ENCODE data around the gene BHLHE40. TPM values are rescaled to one million over a fixed set of nuclear protein-coding genes. Genes with fewer than 3 reads are reported as not detected.

The BHLHE40 gene
- total and polyA plus RNA-seq, 10 of the 15 experiments (the other 5 are each of a cell fraction or from before 2014, with no cell fraction given), result 25.2 to 106 (median 51.4) TPM

GRCh38 chr3:5006755-5007202 is 27.5 kb downstream of the BHLHE40 start (continued):
- TF ChIP-seq, protein P1, sequence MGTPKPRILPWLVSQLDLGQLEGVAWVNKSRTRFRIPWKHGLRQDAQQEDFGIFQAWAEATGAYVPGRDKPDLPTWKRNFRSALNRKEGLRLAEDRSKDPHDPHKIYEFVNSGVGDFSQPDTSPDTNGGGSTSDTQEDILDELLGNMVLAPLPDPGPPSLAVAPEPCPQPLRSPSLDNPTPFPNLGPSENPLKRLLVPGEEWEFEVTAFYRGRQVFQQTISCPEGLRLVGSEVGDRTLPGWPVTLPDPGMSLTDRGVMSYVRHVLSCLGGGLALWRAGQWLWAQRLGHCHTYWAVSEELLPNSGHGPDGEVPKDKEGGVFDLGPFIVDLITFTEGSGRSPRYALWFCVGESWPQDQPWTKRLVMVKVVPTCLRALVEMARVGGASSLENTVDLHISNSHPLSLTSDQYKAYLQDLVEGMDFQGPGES (IDR thresholded peaks at IDR 0.05), result no peak
- TF ChIP-seq FOS (IDR thresholded peaks at IDR 0.05; ENCODE audit: borderline replicate concordance, extremely low read depth, insufficient read length) (no peak), JUNB (IDR thresholded peaks at IDR 0.05) (peak; percentile 95), MYB (IDR thresholded peaks at IDR 0.05; ENCODE audit: borderline replicate concordance, low read depth, low read length) (no peak), YY1 (IDR thresholded peaks at IDR 0.05; ENCODE audit: low read depth, low read length) (peak; percentile 56), WRNIP1 (IDR thresholded peaks at IDR 0.05; ENCODE audit: borderline replicate concordance, low read depth, low read length) (no peak), TARDBP (IDR thresholded peaks at IDR 0.05; ENCODE audit: borderline replicate concordance) (peak; percentile 54; the same call in 1 of the 2 replicates), E2F8 (IDR thresholded peaks at IDR 0.05; ENCODE audit: low read depth, partially characterized antibody) (peak; percentile 79), MTA3 (IDR thresholded peaks at IDR 0.05; ENCODE audit: borderline replicate concordance, low read length) (no peak), SP1 (IDR thresholded peaks at IDR 0.05; ENCODE audit: low read depth, low read length) (peak; percentile 72), ZBTB33 (IDR thresholded peaks at IDR 0.05) (0 out of 2 replicates have a peak, but pooled peaks have one; percentile 29), BRCA1 (IDR thresholded peaks at IDR 0.05; ENCODE audit: low read depth, low read length) (no peak), ATF2 (IDR thresholded peaks at IDR 0.05; ENCODE audit: low read length) (no peak)
- TF ChIP-seq, protein P2, sequence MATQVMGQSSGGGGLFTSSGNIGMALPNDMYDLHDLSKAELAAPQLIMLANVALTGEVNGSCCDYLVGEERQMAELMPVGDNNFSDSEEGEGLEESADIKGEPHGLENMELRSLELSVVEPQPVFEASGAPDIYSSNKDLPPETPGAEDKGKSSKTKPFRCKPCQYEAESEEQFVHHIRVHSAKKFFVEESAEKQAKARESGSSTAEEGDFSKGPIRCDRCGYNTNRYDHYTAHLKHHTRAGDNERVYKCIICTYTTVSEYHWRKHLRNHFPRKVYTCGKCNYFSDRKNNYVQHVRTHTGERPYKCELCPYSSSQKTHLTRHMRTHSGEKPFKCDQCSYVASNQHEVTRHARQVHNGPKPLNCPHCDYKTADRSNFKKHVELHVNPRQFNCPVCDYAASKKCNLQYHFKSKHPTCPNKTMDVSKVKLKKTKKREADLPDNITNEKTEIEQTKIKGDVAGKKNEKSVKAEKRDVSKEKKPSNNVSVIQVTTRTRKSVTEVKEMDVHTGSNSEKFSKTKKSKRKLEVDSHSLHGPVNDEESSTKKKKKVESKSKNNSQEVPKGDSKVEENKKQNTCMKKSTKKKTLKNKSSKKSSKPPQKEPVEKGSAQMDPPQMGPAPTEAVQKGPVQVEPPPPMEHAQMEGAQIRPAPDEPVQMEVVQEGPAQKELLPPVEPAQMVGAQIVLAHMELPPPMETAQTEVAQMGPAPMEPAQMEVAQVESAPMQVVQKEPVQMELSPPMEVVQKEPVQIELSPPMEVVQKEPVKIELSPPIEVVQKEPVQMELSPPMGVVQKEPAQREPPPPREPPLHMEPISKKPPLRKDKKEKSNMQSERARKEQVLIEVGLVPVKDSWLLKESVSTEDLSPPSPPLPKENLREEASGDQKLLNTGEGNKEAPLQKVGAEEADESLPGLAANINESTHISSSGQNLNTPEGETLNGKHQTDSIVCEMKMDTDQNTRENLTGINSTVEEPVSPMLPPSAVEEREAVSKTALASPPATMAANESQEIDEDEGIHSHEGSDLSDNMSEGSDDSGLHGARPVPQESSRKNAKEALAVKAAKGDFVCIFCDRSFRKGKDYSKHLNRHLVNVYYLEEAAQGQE (IDR thresholded peaks at IDR 0.05; ENCODE audit: low read depth, low read length), result 0 out of 2 replicates have a peak, but pooled peaks have one; percentile 34
- TF ChIP-seq, protein P3, sequence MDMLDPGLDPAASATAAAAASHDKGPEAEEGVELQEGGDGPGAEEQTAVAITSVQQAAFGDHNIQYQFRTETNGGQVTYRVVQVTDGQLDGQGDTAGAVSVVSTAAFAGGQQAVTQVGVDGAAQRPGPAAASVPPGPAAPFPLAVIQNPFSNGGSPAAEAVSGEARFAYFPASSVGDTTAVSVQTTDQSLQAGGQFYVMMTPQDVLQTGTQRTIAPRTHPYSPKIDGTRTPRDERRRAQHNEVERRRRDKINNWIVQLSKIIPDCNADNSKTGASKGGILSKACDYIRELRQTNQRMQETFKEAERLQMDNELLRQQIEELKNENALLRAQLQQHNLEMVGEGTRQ (IDR thresholded peaks at IDR 0.05; ENCODE audit: borderline replicate concordance, low read depth, low read length), result peak; percentile 16; the same call in 1 of the 2 replicates
- TF ChIP-seq, protein P4, sequence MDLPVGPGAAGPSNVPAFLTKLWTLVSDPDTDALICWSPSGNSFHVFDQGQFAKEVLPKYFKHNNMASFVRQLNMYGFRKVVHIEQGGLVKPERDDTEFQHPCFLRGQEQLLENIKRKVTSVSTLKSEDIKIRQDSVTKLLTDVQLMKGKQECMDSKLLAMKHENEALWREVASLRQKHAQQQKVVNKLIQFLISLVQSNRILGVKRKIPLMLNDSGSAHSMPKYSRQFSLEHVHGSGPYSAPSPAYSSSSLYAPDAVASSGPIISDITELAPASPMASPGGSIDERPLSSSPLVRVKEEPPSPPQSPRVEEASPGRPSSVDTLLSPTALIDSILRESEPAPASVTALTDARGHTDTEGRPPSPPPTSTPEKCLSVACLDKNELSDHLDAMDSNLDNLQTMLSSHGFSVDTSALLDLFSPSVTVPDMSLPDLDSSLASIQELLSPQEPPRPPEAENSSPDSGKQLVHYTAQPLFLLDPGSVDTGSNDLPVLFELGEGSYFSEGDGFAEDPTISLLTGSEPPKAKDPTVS (IDR thresholded peaks at IDR 0.05; ENCODE audit: low read depth, low read length), result no peak

Measured in GM12878 (cell line).